Lower leg skin (tissue), 3 donors: ENCODE measurements around the gene CISH.

Experiments
- CTCF ChIP-seq, 3 donors: fragments of 450-650 bp; IDR thresholded peaks; one replicate each; pipeline ENCODE4 v1.5.1; 2016; ENCODE audit warnings: antibody characterized with exemption in 3 of 3, mild to moderate bottlenecking in 3 of 3, moderate library complexity in 2 of 3
- POLR2A ChIP-seq, 2 donors: fragments of 450-650 bp; IDR thresholded peaks; one replicate each; pipeline ENCODE4 v1.6.1; 2016 to 2017; ENCODE audit warnings: antibody characterized with exemption in 2 of 2, mild to moderate bottlenecking in 1 of 2, moderate library complexity in 1 of 2

GRCh38 chr3:50622881-50623280, 11.3 kb upstream of the CISH start:
- TF ChIP-seq POLR2A (IDR thresholded peaks at IDR 0.05) (no peak), CTCF (IDR thresholded peaks at IDR 0.05) (no peak)
